ENCODE data around the gene CLEC5A.
"Not testable (repeated sequence)": the region's sequence is repeated elsewhere in the genome, so short reads cannot be mapped to it uniquely, and the experiment has no call there.

The CLEC5A gene

DNA sequence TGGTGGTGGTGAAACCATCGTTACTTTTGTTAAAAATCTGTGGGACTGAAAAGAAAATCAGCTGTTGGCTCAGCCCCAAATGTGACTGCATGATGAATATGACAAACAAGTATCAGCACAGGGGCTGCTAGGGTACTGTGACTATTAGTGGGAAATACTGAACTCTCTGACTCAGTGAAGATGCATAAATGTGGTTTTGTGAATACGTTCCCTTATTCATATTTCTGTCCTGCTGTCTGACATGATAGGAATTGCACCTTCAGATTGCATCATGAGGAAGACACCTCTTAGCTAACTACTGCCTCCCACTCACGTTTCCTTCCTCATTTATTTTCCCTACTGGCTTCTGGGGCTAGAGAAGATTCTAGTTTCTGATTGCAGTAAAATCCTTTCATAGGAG lies 1.4 kb downstream of the CLEC5A start:
- no peak for FAIRE-seq

DNA sequence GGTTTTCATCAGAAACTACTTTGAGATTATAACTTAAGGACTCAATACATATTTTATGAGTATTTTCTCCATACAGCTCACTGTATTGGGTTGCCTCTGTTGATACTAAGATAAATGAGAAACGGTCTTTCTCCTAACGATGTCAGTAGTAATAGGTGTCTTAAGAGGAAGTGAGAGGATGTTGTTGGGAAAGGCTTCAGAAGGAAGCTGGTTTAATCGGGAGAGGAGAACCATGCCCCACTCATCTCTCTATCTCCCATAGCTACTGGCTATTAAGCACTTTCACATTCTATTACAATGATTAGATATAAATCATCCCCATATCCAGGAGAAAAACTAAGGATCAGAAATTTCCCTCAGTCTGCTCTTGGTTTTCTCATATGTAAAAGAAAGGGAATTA lies 2.0 kb downstream of the CLEC5A start:
- FAIRE-seq, result no peak

DNA sequence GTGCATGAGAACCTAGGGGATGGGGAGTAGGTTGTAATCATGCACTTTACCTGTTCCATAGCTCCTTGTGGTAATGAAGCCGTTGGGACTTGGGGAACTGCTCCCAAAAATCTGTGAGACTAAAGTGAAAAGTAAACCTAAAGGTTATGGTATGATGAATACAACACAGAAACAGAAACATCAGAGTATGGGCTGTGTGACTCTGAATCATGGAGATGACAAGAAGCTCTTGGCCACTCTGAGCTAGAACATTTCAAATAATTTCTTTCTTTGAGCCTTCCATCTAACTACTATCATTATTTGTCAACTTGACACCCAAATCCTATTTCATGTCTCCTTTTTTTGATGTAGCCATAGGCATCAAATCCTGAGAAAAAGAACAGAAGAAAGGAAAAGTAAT lies 2.9 kb downstream of the CLEC5A start:
- FAIRE-seq, result no peak

DNA sequence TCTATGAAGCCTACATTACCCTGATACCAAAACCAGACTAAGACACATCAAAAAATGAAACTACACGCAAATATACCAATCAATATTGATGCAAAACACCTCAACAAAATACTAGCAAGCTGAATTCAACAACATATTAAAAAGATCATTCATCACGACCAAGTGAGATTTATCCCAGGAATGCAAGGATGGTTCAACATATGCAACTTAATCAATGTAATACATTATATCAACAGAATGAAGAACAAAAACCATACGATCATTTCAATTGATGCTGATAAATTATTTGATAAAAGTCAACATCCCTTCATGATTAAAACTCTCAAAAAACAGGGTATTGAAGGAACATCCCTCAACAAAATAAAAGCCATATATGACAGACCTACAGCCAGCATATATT lies 5.7 kb downstream of the CLEC5A start:
- no peak for FAIRE-seq

DNA sequence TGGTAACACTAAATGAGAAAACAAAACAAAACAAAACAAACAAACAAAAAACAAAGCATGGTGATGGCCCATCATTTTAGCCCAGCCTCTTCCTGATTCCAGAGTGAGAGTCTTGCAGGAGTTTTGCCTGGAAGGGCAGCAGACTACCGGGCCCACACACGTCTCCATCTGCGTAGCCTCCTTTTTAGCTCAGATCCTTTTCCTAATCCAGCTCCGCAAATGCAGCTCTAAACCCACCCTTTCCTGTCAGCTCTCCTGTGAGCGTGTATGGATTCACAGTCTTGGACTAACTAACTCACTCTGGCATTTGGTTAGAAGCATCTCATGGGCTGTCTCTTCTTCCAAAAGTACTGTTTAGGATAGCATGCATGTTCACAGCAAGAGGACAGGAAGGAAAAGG lies 16.6 kb downstream of the CLEC5A start:
- no peak for FAIRE-seq

DNA sequence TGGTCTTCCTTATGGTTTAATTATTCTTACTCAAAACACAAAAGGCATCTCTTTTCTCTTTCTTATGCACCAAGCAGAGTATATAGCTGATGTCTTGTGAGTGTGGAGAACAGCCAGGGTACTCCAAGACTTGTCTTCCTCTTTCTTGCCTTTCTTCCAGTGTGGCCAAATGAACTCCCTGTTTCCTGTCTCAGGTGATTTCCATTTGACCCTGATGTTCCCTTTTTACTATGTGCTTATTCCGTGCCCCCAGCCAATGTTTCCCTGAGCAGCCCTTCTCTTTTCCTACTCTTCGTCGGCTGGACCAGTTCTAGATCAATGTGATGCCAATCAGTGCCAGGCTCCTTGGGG lies 18.0 kb downstream of the CLEC5A start:
- FAIRE-seq, result no peak

DNA sequence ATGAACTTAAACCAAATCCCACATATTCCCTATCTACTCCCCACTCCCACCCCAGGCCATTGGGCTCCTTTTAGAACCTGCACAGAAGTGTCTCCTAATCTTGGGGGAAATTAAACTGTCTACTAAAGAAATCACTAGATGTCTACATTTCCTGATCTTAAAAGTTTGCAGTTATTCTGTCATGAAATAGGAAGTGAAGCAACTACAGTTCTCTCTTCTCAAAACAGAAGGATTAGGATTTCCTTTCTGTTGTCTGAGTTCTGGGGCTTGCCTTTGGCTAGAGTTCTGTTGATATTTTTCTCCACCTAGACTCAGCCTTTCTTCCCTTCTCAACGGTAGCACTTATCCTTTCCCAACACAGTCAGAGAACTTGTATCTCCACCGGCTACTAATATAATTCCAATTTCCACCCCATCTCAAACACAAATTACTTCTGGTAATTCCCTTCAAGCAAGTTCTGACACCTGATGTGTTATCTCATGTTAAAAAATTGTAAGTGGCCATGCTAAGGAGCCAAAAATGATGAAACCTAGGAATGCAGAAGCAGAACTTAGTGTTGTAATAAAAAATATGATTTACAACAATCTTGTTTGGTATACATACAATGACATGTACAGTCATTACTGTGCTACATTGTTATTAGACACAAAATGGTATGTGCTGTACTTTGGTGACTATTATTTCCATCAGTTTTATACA lies 18.5 kb downstream of the CLEC5A start:
- no peak for FAIRE-seq

DNA sequence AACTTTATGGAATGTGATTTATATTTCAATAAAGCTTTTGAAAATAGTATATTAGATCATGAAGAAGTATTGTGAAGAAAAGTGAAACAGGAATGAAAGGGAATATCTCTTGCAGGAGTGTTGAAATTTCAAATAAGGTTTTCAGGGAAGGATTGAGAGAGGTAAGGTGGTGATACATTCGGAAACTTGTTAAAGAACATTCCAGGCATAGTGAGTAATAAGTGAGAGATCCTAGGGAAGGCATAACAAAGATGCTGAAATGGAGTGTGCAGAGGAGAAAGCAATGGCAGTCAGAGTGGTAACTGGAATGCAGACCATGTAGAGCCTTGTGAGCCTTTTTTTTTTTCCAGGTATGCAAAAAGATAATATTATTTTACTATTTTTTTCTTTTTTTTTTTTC lies 26.5 kb downstream of the CLEC5A start:
- FAIRE-seq, result no peak

DNA sequence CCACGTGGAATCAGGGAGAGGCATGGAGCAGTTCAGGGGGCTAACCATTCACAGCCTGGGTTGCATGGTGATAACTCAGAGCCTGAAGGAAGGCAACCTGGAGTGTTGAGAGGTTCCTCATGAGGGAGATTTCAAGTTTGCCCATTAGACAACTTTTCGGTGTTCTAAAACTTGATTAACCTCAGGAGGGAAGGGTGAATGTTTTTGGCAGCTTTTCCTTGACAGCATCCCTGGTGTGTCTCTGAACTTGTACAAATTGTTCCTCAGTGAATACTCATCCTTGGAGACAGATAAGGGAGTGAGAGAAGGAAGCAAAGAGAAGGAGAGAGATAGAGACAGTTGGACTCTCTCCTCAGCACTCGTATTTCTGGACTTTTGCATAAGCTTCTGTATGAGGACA lies 30.7 kb downstream of the CLEC5A start, which contains the start of gene OR9A4:
Gene OR9A4 (plus strand): TSS at position 301 of the 400 bp plus-strand sequence. CDS start 2,477 bp downstream, outside the sequence.
- FAIRE-seq, result no peak

DNA sequence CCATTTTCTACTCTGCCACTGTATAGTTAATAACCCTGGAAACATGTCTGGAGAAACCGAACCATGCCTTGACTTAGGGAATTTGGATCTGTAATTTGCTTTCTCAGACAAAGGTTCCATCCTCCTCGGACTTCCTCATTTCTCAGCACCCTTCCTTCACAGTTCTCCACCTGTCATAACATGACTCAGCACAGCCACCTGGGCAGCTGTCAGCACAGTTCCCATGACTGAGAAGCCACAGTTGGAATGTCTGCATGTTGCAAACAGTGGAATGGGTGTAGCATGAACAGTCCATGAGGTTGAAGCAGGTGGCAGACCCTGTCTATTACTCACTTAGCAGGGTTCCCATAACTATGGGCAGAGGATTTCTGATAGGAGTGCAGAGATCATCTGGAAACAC lies 31.2 kb downstream of the CLEC5A start:
- FAIRE-seq, result no peak

DNA sequence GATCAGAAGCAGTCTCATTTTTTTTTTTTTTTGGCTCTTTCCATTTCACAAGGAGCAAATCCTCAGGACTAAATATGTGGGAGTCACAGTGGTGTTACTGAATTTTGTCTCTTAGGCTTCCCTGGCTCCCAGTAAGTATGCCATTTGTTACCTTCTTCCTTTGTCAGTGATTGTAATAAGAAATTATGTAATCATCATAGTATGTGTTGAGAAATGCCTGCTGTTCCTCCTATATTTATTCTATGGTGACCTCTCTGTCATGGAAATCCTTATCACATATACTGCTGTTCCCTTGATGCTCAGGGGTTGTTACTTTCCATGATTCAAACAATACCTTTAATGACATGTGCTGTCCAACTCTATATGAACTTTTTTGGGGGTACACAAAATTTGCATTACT lies 35.4 kb downstream of the CLEC5A start:
- FAIRE-seq, result no peak

DNA sequence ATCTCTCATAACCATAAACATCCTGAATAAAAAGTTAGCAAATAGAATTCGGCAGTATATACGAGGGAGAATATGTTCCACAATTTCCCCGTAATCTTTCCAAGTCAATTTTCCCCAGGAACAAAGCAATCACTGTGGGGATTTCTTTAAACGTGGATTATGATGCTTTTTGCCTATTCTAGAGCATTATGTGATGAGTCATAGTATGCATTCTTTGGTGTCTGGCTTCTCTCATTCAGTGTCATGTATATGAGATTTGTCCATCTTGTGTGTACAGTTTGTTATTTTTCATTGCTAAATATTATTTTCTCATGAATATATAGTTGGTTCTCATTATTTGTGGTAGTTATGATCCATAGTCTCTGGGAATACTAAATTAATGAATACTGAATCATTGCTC lies 40.5 kb downstream of the CLEC5A start:
- no peak for FAIRE-seq

DNA sequence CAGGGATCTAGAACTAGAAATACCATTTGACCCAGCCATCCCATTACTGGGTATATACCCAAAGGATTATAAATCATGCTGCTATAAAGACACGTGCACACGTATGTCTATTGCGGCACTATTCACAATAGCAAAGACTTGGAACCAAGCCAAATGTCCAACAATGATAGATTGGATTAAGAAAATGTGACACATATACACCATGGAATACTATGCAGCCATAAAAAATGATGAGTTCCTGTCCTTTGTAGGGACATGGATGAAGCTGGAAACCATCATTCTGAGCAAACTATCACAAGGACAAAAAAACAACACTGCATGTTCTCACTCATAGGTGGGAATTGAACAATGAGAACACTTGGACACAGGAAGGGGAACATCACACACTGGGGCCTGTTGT lies 47.4 kb downstream of the CLEC5A start:
- FAIRE-seq, result not testable (repeated sequence)

DNA sequence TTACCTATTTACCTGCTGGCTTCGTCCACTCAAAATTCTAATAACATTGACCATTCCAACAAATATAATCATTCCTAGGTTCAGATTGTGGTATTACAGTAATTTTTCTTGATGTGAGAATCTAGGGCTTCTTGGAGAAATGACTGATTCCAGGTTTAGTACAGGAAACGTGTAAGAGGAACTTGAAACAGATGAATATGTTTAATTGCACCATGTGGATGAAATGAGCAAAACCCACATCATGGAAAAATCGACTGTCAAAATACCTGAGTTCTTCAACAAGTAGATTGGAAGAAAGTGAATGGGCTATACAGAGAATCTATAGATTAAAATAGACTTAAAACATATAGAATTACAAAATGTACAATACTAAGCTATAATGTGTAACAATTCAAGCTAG lies 55.4 kb downstream of the CLEC5A start:
- FAIRE-seq, result no peak

DNA sequence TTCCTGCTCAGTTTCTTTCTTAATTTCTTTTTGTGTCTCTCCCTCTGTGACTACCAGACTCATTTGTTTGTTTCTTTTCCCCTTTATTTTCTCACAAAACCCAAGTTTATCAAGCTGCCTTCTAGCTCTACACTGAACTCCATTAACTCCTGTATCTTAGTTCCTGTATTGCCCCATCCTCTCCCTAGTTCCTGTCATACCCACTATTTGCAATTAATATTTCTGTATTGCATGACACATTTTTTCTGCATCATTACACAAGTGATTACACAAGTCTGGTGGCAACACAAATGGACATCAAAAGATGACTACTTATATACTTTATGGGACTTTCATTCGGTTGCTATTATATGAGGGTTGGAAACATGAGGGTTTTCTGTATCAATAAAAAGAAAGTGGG lies 57.5 kb downstream of the CLEC5A start:
- no peak for FAIRE-seq

DNA sequence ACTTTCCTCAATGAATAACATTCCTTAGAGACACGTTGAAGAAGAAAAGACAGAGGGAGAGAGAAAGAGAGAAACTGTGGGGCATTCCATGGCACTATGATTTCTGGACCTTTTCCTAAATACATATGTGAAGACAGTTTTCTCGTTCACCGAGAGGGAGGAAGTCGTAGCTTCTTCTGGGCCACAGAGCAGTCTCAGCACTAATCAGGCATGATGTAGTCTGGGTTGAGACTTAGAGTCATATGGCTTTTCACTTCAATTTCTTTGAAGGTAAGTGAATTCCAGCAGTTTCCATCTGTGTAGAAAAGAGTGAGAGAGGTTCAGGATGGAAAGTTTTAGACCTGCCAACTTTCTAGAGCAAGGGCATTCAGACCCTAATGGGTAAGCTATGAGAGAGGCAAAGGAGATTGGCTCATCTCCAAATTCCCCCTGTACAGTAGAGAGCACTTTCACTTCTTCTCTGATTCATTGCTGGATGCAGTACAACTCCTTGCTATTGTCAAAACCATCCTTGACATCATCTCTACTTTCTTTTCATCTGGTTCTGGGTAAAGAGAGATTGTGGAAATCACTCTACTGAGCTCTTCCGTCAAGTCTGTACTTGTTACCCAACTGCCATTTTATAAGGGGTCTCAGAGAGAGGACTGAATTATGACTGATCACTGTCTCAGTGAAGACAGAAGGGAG lies 62.1 kb downstream of the CLEC5A start:
- no peak for FAIRE-seq

DNA sequence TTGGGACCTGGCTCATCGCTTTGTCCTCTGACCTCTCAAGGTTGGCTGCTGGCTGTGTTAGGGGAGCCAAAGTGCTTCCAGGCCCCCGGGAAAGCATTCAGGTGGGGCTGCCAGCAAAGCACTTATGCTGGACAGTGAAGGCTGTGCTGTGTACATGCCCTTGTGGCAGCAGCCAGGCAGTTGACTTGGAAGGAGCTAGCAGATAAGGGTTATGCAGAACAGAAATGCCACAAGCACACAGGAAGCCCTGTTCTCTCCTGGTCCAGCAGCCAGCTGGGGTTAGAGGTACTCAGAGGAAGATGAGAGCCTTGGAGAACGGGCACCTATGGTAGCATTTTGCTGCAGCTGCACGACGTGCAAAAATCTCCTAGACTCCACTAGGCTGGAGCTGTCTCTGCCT lies 65.8 kb downstream of the CLEC5A start:
- no peak for FAIRE-seq

DNA sequence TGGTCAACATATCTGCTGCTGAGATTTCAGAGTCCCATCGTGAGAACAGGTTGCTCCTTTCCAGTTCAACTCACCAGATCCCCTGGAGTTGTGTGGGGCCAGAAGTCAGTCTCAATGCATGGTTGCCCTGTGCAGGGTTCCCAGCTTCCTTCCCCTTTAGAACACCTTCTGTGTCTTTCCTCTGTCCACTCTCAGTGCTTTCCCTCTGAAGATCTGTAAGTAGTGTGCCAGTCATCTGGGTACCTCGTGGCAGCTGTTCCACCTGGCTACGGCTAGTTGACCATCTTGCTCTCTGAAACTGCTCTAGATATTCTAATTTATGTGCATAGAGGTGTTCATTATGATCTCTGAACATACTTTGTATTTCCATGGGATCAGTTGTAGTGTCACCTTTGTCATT lies 69.4 kb downstream of the CLEC5A start:
- FAIRE-seq, result no peak
